GM21381 (cell line): Measurements from ENCODE around the gene AFG3L2.

Source experiments
- ATAC-seq: cut with Tn5 transposase; IDR thresholded peaks from one replicate; pipeline ENCODE4 v1.9.1; 2021; ENCODE audit warnings: mild to moderate bottlenecking, moderate library complexity; ENCODE audit not compliant: unreplicated experiment

AFG3L2 gene

GRCh38 chr18:12283256-12283655, 93.8 kb downstream of the AFG3L2 start:
- ATAC-seq = no peak

GRCh38 chr18:12282442-12283039, 94.5 kb downstream of the AFG3L2 start:
- no peak for ATAC-seq

DNA sequence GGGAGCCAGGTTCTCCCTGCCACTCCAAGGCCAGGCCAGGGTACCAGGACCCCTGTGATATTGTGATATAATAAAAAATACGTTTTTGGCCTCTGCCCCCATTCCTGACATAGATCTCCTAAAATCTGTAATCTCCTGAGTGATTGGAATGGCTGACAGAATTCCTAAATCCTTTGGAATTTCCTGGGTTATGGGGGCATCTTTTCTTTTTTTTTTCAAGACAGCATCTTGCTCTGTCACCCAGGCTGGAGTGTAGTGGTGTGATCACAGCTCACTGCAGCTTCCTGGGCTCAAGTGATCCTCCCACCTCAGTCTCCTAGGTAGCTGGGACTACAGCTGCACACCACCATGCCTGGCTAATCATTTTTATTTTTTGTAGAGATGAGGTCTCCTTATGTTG, 95.2 kb downstream of the AFG3L2 start:
- no peak for ATAC-seq

DNA sequence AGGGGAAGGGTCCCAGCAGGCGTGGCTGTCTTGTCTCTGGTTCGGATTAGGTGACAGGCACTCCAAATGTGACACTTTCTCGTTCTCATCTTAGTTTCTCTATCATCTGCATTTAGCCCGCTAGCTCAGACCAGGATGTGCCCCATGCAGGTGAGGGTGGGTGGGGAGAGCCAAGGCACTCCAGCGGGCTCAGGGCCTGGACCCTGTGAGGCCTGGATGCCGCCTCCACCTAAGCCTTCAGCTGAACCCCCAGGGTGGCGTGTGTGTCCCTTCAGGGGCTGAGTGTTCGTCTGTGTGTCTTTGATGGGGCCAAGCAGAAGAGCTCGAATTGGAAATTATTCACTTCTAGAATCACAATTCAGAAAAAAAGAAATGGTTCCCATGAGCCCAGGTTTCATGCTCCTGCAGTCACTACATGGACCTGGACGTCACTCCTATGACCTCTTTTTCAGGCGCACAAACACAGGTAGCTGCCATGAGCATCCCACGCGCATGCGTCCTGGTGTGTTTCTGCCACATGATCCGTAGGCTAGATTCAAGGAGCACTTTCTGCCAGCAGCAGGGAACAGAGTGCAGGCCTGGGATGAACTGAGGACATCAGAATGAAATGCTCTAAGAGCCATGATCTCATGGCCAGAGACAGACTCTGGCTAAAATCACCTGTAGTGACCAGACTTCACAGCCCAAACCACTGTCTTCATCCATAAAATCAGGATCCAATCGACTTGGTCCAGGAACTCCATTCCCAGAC, 97.1 kb downstream of the AFG3L2 start:
- ATAC-seq = no peak
